ENCODE data around the gene MED26. TPM values are rescaled to one million over a fixed set of nuclear protein-coding genes. Genes with fewer than 3 reads are reported as not detected.

Gene MED26
- total RNA-seq, 1 experiment from 2014 or later, result 8.8 TPM

GRCh38 chr19:16627193-16627927, 644 bp downstream of the MED26 start:
- no peak for TF ChIP-seq TCF7L2 (IDR thresholded peaks at IDR 0.05; ENCODE audit: low read depth, low read length)
- TF ChIP-seq POLR2AphosphoS5 (IDR thresholded peaks at IDR 0.05; ENCODE audit: low read depth, low read length), result no peak
- TF ChIP-seq SIN3A (IDR thresholded peaks at IDR 0.05; ENCODE audit: borderline replicate concordance, insufficient read depth, low read depth, low read length), result no peak
- Histone ChIP-seq H3K4me3 (ENCODE audit: low read depth in 2 of 2, low read length in 2 of 2) (peak overlapping the region; percentile 85 to 91), H3K27me3 (ENCODE audit: control insufficient read depth, insufficient read depth, low read length) (no peaks in the 10 kb centered on the region), H3K27ac (ENCODE audit: low read length) (peak overlapping the region; percentile 83), H3K36me3 (ENCODE audit: control insufficient read depth, insufficient read depth, low read length) (peaks cover 4% of the 10 kb centered on the region; the same call in 1 of the 2 replicates), H3K9me3 (ENCODE audit: control insufficient read depth, insufficient read depth, low read depth, low read length) (no peaks in the 10 kb centered on the region), H3K4me1 (ENCODE audit: control insufficient read depth, insufficient read depth, low read length) (peaks cover 14% of the 10 kb centered on the region)
- no TSS peak for BruUV-seq (replicated peaks)
- intact Hi-C loops (cut with micrococcal nuclease; ENCODE audit: unreplicated experiment) (no loop called here), in situ Hi-C loops (cut with HindIII; ENCODE audit: low pct_unique_long_range_greater_than_20kb, low sequenced_read_pairs) (no loop called here)
- no peak for DNase-seq (ENCODE audit: low read depth, low spot score)
- ChIA-PET POLR2A (interaction anchor here (0.5 kb wide), 1 partner anchor 47 kb away, joined by 3 read pairs; no protein-coding TSS in a partner anchor), CTCF (no interaction called here)
- no peak for ATAC-seq

- intact Hi-C loops (cut with micrococcal nuclease; ENCODE audit: unreplicated experiment), result no loop called here
- in situ Hi-C loops (cut with HindIII; ENCODE audit: low pct_unique_long_range_greater_than_20kb, low sequenced_read_pairs), result no loop called here
- Histone ChIP-seq H3K4me3 (ENCODE audit: low read depth in 2 of 2, low read length in 2 of 2) (peak overlapping the region; percentile 85 to 91), H3K9me3 (ENCODE audit: control insufficient read depth, insufficient read depth, low read depth, low read length) (no peaks in the 10 kb centered on the region), H3K27me3 (ENCODE audit: control insufficient read depth, insufficient read depth, low read length) (no peaks in the 10 kb centered on the region), H3K36me3 (ENCODE audit: control insufficient read depth, insufficient read depth, low read length) (peaks cover 4% of the 10 kb centered on the region; the same call in 1 of the 2 replicates), H3K27ac (ENCODE audit: low read length) (peak overlapping the region; percentile 83), H3K4me1 (ENCODE audit: control insufficient read depth, insufficient read depth, low read length) (peaks cover 14% of the 10 kb centered on the region)
- no peak for DNase-seq (ENCODE audit: low read depth, low spot score)
- no TSS peak for BruUV-seq (replicated peaks)
- POLR2A ChIA-PET, result interaction anchor here (0.5 kb wide), 1 partner anchor 47 kb away, joined by 3 read pairs; no protein-coding TSS in a partner anchor
- no peak for ATAC-seq
- CTCF ChIA-PET, result no interaction called here
- TF ChIP-seq TCF7L2 (IDR thresholded peaks at IDR 0.05; ENCODE audit: low read depth, low read length) (no peak), POLR2AphosphoS5 (IDR thresholded peaks at IDR 0.05; ENCODE audit: low read depth, low read length) (no peak), SIN3A (IDR thresholded peaks at IDR 0.05; ENCODE audit: borderline replicate concordance, insufficient read depth, low read depth, low read length) (no peak), REST (IDR thresholded peaks at IDR 0.05; ENCODE audit: insufficient read depth in 1 of 2, low read depth in 2 of 2, low read length in 1 of 2) (no peak), CTCF (IDR thresholded peaks at IDR 0.05) (no peak)
Measured at GRCh38 chr19:16626796-16627192, 1.2 kb downstream of the MED26 start.

Data from Panc1 (cell line).